AG09309 (cell line): ENCODE measurements around the gene ADCY3.

Experiments used
- DNase-seq: peaks from one replicate; pipeline ENCODE4 v3.0.0-alpha.2; 2010; ENCODE audit warnings: low read depth
- H3K4me3 ChIP-seq: 2 replicates; pipeline ENCODE4 v1.5.1; 2011; ENCODE audit warnings: mild to moderate bottlenecking, low read depth, low read length, moderate library complexity; ENCODE audit not compliant: control insufficient read depth
- TF ChIP-seq, protein P1 (sequence below): IDR thresholded peaks from 2 replicates; pipeline ENCODE4 v1.5.1; 2011; ENCODE audit warnings: mild to moderate bottlenecking, low read depth, low read length, inconsistent platforms; ENCODE audit not compliant: insufficient read depth, control insufficient read depth; ENCODE audit errors: missing control alignments

Gene ADCY3

DNA sequence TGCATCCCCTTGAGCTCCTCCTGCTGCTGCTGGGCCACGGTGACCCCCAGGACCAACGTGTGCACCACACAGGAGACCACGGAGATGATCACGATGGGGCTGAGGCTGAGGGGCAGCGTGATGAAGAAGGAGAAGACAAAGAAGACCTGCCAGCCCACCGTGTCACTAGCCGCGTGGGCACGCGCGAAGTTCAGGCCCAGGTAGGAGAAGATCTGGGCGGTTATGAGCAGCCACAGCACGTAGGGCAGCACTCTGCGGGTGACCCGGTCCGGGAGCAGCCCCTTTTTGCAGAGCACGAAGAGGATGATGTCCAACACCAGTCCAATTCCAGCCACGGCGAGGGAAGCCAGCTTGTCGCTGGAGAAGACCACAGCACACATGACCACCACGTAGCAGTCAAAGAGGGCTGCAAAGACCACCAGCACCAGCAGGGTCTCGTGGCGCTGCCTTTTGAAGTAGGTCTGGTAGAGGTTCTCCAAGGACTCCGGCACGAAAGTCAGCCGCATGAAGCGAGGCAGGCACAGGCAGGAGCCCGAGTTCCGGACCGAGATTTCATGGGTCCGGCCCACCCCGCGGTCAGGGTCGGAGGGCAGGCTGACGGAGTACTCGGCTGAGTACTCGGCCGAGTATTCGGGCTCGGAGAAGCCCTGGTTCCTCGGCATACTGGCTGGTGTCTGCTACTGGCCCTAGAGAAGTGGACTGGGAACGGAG, 1.6 kb downstream of the ADCY3 start:
- DNase-seq, result no peak
- H3K4me3 ChIP-seq, result peak overlapping the region; percentile 52
- TF ChIP-seq, protein P1, sequence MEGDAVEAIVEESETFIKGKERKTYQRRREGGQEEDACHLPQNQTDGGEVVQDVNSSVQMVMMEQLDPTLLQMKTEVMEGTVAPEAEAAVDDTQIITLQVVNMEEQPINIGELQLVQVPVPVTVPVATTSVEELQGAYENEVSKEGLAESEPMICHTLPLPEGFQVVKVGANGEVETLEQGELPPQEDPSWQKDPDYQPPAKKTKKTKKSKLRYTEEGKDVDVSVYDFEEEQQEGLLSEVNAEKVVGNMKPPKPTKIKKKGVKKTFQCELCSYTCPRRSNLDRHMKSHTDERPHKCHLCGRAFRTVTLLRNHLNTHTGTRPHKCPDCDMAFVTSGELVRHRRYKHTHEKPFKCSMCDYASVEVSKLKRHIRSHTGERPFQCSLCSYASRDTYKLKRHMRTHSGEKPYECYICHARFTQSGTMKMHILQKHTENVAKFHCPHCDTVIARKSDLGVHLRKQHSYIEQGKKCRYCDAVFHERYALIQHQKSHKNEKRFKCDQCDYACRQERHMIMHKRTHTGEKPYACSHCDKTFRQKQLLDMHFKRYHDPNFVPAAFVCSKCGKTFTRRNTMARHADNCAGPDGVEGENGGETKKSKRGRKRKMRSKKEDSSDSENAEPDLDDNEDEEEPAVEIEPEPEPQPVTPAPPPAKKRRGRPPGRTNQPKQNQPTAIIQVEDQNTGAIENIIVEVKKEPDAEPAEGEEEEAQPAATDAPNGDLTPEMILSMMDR, result no peak

DNA sequence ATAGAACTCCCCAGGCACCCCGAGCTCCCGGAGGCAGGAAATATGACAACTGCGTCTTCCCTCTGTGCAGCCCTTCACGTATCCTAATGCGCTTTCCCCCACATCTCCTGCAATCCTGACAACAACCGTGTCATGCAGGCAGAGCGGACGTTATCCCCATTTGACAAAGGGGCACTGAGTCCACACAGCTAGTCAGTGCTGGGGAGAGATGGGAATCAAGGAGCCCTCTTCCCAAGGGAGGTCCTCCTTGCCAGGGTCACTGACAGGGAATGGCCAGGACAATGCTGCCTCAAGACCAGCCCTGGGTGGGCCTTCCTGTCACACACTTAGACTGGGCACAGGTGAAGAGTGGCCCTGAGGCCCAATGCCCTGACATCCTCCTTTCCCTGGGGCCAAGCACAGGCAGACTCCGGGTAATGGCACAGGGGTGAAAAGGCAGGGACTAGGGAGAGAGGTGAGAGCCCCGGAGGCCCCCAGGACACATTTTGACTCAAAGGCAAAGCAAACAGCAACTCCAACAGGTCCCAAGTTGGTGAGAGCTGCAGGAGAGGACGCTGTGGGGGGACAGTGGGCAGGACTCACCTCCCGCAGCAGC, 2.2 kb downstream of the ADCY3 start:
- DNase-seq, result no peak
- TF ChIP-seq, protein P1, result no peak
- H3K4me3 ChIP-seq, result no peak overlapping the region

DNA sequence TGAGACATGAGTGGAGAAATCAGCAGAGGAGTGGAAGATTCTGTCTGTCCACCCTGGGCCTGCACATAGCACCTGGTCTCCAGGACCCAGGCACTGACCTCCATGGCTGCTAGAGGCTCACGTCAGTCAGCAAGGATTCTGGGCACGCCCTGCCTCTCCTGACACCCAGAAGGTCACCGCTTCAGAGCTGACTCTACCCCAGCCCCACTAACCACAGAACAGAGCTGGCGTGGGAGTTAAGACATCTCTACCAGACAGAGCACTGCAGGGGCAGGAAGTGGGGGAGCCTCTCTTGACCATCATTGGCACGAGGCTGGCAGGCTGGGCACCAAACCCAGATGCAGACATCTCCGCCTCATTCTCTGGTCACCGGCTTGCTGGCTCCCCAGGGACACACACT, 3.0 kb downstream of the ADCY3 start:
- DNase-seq, result no peak
- TF ChIP-seq, protein P1, result no peak
- no peak overlapping the region for H3K4me3 ChIP-seq

DNA sequence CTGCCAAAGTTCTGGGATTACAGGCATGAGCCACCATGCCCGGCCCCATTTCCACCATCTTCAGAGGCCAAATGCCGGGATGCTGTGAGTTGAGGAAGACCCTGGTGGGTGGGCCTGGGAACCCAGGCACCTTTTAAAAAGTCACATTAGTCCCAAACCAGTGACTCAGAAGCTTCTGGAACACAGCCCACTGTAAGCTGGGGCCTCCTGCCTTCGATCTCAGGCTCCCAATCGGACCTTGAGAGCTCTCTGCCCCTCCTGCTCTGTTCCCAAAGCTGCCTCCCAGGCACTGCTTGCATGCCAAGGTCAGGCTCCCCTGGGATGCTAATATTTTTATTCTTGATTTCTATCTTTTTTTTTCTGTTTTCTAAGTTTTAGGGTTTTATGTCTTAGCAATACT, 4.2 kb downstream of the ADCY3 start:
- TF ChIP-seq, protein P1, result no peak
- H3K4me3 ChIP-seq, result no peak overlapping the region
- no peak for DNase-seq

DNA sequence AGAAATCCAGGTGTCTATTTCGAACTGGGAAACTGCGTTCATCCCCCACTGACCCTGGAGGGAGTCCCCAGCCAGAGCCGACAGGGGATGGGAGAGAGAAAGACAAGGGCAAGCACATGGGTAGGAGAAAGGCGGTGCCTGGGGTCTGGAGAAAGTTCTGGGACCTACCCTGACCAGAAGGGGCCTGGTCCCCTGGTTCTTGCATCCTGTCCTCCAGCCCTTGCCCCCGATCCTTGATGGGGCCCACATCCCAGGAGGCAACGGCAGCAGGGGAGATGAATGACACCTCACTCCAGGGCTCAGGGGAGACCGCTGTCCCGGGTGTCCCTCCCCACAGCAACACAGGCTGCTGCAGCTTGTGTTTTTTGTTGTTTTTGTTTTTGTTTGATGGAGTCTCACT, 4.9 kb downstream of the ADCY3 start:
- no peak overlapping the region for H3K4me3 ChIP-seq
- DNase-seq, result no peak
- TF ChIP-seq, protein P1, result no peak

DNA sequence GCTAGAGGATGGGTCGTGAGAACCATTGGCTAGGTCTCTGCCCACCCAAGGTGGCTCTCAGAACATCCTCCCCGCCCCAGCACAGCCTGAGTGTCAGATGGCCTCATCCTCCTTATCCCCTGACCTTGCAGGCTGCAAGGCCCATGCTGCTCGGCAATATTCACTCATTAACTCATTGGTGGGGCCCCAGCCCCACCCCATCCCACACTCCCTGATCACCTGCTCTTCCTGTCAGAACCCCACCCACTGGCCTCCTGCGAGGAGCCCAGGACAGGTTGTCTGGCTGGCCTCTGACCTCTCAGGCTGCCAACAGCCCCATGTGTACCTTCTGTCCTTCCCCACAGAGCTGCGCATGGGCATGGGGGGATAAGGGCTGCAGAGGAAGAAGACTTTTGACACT, 5.3 kb downstream of the ADCY3 start:
- H3K4me3 ChIP-seq, result no peak overlapping the region
- no peak for DNase-seq
- TF ChIP-seq, protein P1, result no peak
